CD4-positive, alpha-beta T cell treated with Interleukin-2 at 100 ng/mL for 4 hours (primary cell): Measurements from ENCODE around the gene RPF1.
"Not testable (repeated sequence)": the region's sequence is repeated elsewhere in the genome, so short reads cannot be mapped to it uniquely, and the experiment has no call there.

Experiments used
- DNase-seq: peaks from one replicate; pipeline ENCODE4 v3.0.0-alpha.2; 2020; ENCODE audit warnings: low spot score

The RPF1 gene

GRCh38 chr1:84478876-84479868, at the start of gene RPF1:
Gene RPF1 (plus strand): TSS chr1:84479266. CDS start chr1:84479282, 16 bp downstream.
- DNase-seq = peak; percentile 81

- no peak for DNase-seq
Observed at GRCh38 chr1:84430546-84430945, 48.5 kb upstream of the RPF1 start.

GRCh38 chr1:84433258-84434080, 45.6 kb upstream of the RPF1 start:
- peak; percentile 86 for DNase-seq

- peak; percentile 23 for DNase-seq
Observed at GRCh38 chr1:84434081-84434769, 44.8 kb upstream of the RPF1 start.

- peak; percentile 32 for DNase-seq
Observed at GRCh38 chr1:84434801-84435549, 44.1 kb upstream of the RPF1 start.

- DNase-seq = peak; percentile 11
Observed at GRCh38 chr1:84436876-84437655, 42.0 kb upstream of the RPF1 start.

- peak; percentile 87 for DNase-seq
Observed at GRCh38 chr1:84442256-84442655, 36.8 kb upstream of the RPF1 start.

- peak; percentile 38 for DNase-seq
Observed at GRCh38 chr1:84442747-84443646, 36.1 kb upstream of the RPF1 start.

- DNase-seq = not testable (repeated sequence)
Observed at GRCh38 chr1:84448704-84449103, 30.4 kb upstream of the RPF1 start.

- no peak for DNase-seq
Observed at GRCh38 chr1:84450910-84451309, 28.2 kb upstream of the RPF1 start.

- no peak for DNase-seq
Observed at GRCh38 chr1:84452436-84452835, 26.6 kb upstream of the RPF1 start.

- no peak for DNase-seq
Observed at GRCh38 chr1:84462118-84462517, 16.9 kb upstream of the RPF1 start.

GRCh38 chr1:84467298-84467697, 11.8 kb upstream of the RPF1 start:
- no peak for DNase-seq

- DNase-seq = no peak
Observed at GRCh38 chr1:84476225-84476624, 2.8 kb upstream of the RPF1 start.

GRCh38 chr1:84479998-84480397, 932 bp downstream of the RPF1 start:
- DNase-seq = no peak

GRCh38 chr1:84480650-84481049, 1.6 kb downstream of the RPF1 start:
- no peak for DNase-seq

GRCh38 chr1:84481317-84481716, 2.3 kb downstream of the RPF1 start:
- DNase-seq = no peak

GRCh38 chr1:84488107-84488506, 9.0 kb downstream of the RPF1 start:
- no peak for DNase-seq

GRCh38 chr1:84489766-84490165, 10.7 kb downstream of the RPF1 start:
- no peak for DNase-seq

GRCh38 chr1:84492726-84493125, 13.7 kb downstream of the RPF1 start:
- no peak for DNase-seq
